NT2/D1 (cell line): ENCODE results near the gene ASB8.

ENCODE experiments used
- SUZ12 ChIP-seq: IDR thresholded peaks from 2 replicates; pipeline ENCODE4 v1.6.1; 2011; ENCODE audit not compliant: insufficient read length, insufficient read depth; ENCODE audit errors: extremely low read depth
- YY1 ChIP-seq: IDR thresholded peaks from 2 replicates; pipeline ENCODE4 v1.6.1; 2011; ENCODE audit not compliant: insufficient read length, insufficient read depth
- ZNF274 ChIP-seq: IDR thresholded peaks from 2 replicates; pipeline ENCODE4 v1.6.1; 2011; ENCODE audit warnings: mild to moderate bottlenecking, low read depth, low read length

- no peak for TF ChIP-seq SUZ12
- no peak for TF ChIP-seq YY1
- no peak for TF ChIP-seq ZNF274
These were observed 38.9 kb downstream of the ASB8 start for GRCh38 chr12:48118284-48118871.
